ENCODE results near the gene CXXC5.

- TF ChIP-seq, protein P1, sequence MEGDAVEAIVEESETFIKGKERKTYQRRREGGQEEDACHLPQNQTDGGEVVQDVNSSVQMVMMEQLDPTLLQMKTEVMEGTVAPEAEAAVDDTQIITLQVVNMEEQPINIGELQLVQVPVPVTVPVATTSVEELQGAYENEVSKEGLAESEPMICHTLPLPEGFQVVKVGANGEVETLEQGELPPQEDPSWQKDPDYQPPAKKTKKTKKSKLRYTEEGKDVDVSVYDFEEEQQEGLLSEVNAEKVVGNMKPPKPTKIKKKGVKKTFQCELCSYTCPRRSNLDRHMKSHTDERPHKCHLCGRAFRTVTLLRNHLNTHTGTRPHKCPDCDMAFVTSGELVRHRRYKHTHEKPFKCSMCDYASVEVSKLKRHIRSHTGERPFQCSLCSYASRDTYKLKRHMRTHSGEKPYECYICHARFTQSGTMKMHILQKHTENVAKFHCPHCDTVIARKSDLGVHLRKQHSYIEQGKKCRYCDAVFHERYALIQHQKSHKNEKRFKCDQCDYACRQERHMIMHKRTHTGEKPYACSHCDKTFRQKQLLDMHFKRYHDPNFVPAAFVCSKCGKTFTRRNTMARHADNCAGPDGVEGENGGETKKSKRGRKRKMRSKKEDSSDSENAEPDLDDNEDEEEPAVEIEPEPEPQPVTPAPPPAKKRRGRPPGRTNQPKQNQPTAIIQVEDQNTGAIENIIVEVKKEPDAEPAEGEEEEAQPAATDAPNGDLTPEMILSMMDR (IDR thresholded peaks at IDR 0.05) = no peak
- no peak for TF ChIP-seq POLR2A (IDR thresholded peaks at IDR 0.05)
These were observed 30.9 kb downstream of the CXXC5 start for GRCh38 chr5:139678751-139679750.
